Small intestine (tissue), 7 donors: ENCODE measurements around the gene CDH23. TPM values are rescaled to one million over a fixed set of nuclear protein-coding genes. Genes with fewer than 3 reads are reported as not detected.
A peak's percentile ranks its signal among the peaks of the same experiment; 100 is the strongest.

ENCODE experiments used
- DNase-seq, 2 donors: peaks; one replicate each; pipeline versions ENCODE4 v3.0.0 to v3.0.0-alpha.2; 2013
- FAIRE-seq: peaks from 2 replicates; lab custom pipeline; 2012; peaks lifted over from hg19 to GRCh38; lab: Jason Lieb, UNC
- H3K27ac ChIP-seq, 3 donors: one replicate each; pipeline ENCODE4 v1.5.1; 2013; ENCODE audit warnings: low read length in 2 of 3, mild to moderate bottlenecking in 2 of 3, control low read depth in 1 of 3, inconsistent platforms in 1 of 3, low read depth in 1 of 3, moderate library complexity in 1 of 3
- H3K27me3 ChIP-seq, 3 donors: one replicate each; pipeline ENCODE4 v1.6.1; 2013; ENCODE audit warnings: low read length in 3 of 3, inconsistent platforms in 1 of 3; ENCODE audit not compliant: control insufficient read depth in 3 of 3, insufficient read depth in 3 of 3
- H3K36me3 ChIP-seq, 3 donors: one replicate each; pipeline ENCODE4 v1.6.1; 2013; ENCODE audit warnings: low read length in 3 of 3, inconsistent platforms in 1 of 3, low read depth in 1 of 3, mild to moderate bottlenecking in 1 of 3, moderate library complexity in 1 of 3; ENCODE audit not compliant: control insufficient read depth in 3 of 3, insufficient read depth in 2 of 3
- H3K4me1 ChIP-seq, 3 donors: one replicate each; pipeline ENCODE4 v1.6.1; 2013; ENCODE audit warnings: low read length in 2 of 3, inconsistent platforms in 1 of 3, low read depth in 1 of 3, mild to moderate bottlenecking in 1 of 3, moderate library complexity in 1 of 3; ENCODE audit not compliant: control insufficient read depth in 3 of 3, insufficient read depth in 2 of 3
- H3K4me3 ChIP-seq, 3 donors: one replicate each; pipeline ENCODE4 v1.5.1; 2013; ENCODE audit warnings: low read length in 3 of 3, control low read depth in 1 of 3, inconsistent platforms in 1 of 3, low read depth in 1 of 3, mild to moderate bottlenecking in 1 of 3, moderate library complexity in 1 of 3
- H3K9me3 ChIP-seq, 2 donors: one replicate each; pipeline ENCODE4 v1.6.1; 2013; ENCODE audit warnings: low read depth in 1 of 2, low read length in 1 of 2; ENCODE audit not compliant: control insufficient read depth in 2 of 2, insufficient read depth in 1 of 2
- WGBS, 3 donors: extraction: QIAGEN DNeasy Blood & Tissue Kit; methylation state at CpG; one replicate each; pipeline ENCODE4 v1.1.7; 2013; 5-methylcytosine and 5-hydroxymethylcytosine counted together
- polyA plus RNA-seq, 4 donors: library from polyadenylated mRNA; stranded (reverse) in 3 of 4; unstranded in 1 of 4; fragments of 200-250 nt in 3 of 4; fragments of 120-200 nt in 1 of 4; gene quantifications; one replicate each; pipeline versions ENCODE4 v1.2.1 to v1.2.3, GENCODE V29; 2013
- donor health status: healthy with polysubstance abuse.
- donor health status: control.
- donor health status: control.
- donor health status: Bipolar disorder and iron deficiency.
- donor health status: healthy.

The CDH23 gene
- polyA plus RNA-seq, 4 donors = 0.89 to 2.5 (median 1.6) TPM

DNA sequence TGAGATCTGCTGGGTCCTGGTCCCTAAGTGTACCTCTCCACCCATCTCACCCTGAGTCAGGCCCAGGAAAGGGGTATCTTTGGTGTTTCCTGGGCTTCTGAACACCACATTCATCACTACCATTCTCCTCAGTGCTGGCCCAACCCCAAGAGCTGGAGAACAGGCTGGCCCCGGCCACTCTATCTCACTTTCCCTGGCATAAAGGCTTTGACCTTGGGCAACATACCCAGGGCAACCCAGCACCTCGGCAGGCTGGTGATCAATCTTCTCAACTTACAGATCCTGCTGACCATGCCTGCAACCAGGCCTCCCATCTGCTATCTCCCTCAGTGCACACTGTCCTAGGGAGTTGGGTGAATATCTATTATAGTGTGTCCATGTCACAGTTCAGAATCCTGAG, 374.5 kb downstream of the CDH23 start:
- Histone ChIP-seq H3K4me3 (peak overlapping the region in 1 of 3 donors; percentile 98), H3K9me3 (no peaks in the 10 kb centered on the region), H3K27ac (peak overlapping the region in 2 of 3 donors; percentile 79 to 98), H3K27me3 (no peaks in the 10 kb centered on the region), H3K4me1 (peaks cover 16 to 76% (median 27%) of the 10 kb centered on the region in 3 donors), H3K36me3 (peaks cover 0 to 24% (median 0%) of the 10 kb centered on the region in 3 donors)
- no peak for DNase-seq
- no peak for FAIRE-seq
- WGBS, 3 donors = 21 to 40% (median 26%) methylated on average over 2 of the region's 2 CpGs

DNA sequence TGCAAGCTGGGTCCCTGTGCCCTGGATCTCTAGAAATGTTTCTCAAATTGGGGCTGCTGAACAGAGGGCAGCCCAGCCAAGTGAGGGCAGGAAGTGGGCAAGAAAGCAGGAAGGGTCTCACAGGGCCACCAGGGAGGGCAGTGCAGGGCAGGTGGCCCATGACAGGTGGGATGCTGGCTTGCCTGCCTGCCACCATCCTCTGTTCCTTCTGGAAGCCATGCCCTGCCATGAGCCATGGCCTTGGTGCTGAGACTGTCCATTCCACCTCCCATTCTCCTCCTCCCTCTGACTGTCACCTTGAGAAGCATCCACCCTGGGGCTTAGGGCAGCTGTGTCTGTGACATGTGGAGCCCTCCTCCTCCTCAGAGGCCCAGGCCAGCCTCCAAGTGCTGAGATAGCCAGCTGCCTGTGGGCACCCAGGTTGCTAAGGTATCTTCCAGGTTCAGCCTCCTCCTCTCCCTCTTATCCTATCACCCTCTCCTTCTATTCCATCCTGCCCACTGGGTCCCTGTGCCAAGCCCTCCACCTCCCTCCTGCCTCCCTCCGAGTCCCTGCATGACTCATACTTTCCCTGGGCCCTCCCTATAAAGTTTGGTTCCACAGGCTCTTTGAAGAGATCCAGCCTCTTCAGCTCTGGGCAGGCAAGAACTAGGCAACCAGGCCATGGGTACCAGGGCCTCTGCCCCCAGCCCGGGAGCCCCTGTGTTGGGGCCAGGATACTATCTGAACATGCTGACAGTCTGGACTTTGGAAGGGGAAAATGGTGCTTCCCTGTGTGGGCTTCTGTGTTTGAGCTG, 375.3 kb downstream of the CDH23 start:
- no peaks in the 10 kb centered on the region for H3K27me3 ChIP-seq
- peaks cover 0 to 24% (median 0%) of the 10 kb centered on the region in 3 donors for H3K36me3 ChIP-seq
- WGBS, 3 donors = 3 to 23% (median 10%) methylated on average over 2 of the region's 2 CpGs
- FAIRE-seq (no peak), DNase-seq (peak; percentile 65 to 80)
- H3K27ac ChIP-seq = peak overlapping the region; percentile 63 to 98 (median 79)
- peaks cover 14 to 68% (median 27%) of the 10 kb centered on the region in 3 donors for H3K4me1 ChIP-seq
- peak overlapping the region; percentile 84 to 98 (median 90) for H3K4me3 ChIP-seq
- H3K9me3 ChIP-seq = no peaks in the 10 kb centered on the region

DNA sequence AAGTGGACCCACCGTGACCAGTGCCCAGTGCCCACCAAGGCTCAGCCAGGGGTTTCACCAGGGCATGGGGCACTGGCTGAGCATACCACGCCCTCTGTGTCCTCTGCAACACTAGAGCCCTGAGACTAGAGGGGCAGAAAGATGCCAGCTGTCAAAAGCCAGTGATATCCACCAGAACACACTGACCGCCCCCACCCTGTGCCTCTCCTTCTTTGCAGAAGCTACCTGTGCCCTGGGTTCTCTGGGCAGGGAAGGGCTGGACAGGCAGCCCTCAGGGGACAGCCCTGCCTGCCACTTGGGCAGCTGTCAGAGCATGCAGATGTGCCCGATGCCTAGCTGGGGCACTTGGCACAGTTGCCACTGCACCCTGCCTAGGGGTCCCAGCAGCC, 376.1 kb downstream of the CDH23 start:
- no peak for DNase-seq
- H3K4me1 ChIP-seq = peaks cover 14 to 60% (median 23%) of the 10 kb centered on the region in 3 donors
- peaks cover 0 to 22% (median 0%) of the 10 kb centered on the region in 3 donors for H3K36me3 ChIP-seq
- 24 to 36% (median 29%) methylated on average over 4 of the region's 4 CpGs for WGBS, 3 donors
- no peaks in the 10 kb centered on the region for H3K27me3 ChIP-seq
- H3K9me3 ChIP-seq = peaks cover 0 to 6% of the 10 kb centered on the region in 2 donors
- peak overlapping the region; percentile 63 to 98 (median 79) for H3K27ac ChIP-seq
- no peak for FAIRE-seq
- peak overlapping the region; percentile 84 to 98 (median 90) for H3K4me3 ChIP-seq

DNA sequence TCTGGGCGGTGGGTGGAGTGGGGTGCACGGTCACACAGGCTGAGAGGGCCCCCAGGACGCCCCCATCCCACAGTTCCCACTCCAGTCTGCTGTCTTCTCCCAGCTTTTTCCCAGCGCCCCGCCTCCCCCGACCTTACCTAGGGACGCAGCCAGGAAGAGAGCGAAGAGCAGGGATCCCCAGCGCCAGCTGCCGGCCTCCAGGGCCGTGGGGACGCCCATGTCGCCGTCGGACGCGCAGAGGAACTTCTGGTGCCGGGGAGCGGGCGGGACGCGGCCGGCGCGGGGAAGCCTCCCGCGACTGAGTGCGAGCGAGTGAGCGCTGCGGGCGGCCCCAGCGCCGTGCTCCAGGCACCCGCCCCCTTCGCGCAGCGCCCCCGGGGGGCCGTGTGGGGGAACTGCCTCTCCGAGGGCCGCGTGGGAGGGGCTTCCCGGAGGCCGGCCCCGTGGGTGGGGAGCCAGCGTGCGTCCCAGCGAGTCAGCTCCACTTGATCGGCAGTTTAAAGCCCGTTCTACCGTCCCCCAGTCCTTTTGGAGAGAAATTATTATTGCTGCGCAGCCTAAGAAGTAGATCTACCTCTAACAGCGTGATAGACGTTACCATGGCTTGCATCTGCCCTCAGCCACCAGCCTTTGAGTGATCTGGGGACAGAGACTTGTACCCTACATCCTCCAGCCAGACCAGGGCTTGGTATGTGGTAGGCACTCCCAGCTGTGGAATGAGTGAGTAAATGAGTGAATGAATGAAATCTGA, 376.7 kb downstream of the CDH23 start, which contains the start of gene VSIR:
Gene VSIR (minus strand): TSS at position 300 of the 751 bp plus-strand sequence. CDS start 81 bp downstream, at position 219.
- no peak for FAIRE-seq

DNA sequence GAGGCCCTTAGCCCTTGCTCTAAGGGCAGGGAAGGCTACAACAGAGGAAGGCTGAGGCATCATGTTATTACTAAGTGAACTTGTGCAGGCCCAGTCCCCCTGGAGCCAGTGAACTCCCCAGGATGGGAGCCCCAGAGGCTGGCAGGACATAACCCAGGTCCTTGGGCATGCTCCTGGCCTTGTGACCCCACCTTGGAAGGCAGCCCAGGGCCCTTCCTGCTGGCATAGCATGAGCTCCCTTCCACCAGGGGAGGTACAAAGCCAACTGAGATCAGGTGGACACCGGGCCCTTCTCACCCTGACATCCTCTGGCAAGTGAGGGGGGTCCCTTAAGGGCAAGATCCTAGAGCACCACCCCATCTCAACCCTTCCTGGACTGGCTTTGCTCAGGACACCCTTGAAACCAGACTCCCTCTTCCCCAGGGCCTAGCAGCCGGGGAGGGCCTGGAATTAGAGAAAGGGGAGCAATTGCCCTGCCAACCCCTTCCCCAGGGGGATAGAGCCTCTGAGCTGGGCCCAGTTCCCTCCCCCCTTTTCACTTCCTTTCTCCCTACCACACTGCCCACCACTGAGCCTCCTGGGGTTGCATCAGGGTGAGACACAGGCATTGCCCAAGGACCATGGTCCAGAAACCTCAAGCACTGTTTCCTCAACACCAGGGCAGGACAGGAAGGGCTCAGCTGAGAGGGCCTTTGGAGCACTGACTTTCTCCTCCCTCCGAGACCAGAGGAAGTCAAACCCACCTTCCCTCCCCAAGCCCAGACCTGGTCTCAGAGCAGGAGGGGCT, 378.4 kb downstream of the CDH23 start:
- Histone ChIP-seq H3K27me3 (no peaks in the 10 kb centered on the region), H3K36me3 (peaks cover 0 to 17% (median 0%) of the 10 kb centered on the region in 3 donors), H3K4me3 (no peak overlapping the region), H3K9me3 (peaks cover 0 to 6% of the 10 kb centered on the region in 2 donors), H3K27ac (peak overlapping the region in 1 of 3 donors; percentile 12), H3K4me1 (peaks cover 11 to 43% (median 12%) of the 10 kb centered on the region in 3 donors)
- no peak for FAIRE-seq
- no peak for DNase-seq
- WGBS, 3 donors = 60 to 83% (median 76%) methylated on average over 3 of the region's 3 CpGs

More for the DNA sequence above, 376.7 kb downstream of the CDH23 start, which contains the start of gene VSIR:
- peaks cover 0 to 6% of the 10 kb centered on the region in 2 donors for H3K9me3 ChIP-seq
- H3K27ac ChIP-seq = peak within 1 kb of the TSS; percentile 63 to 98 (median 79)
- H3K4me1 ChIP-seq = peaks cover 14 to 56% (median 22%) of the 10 kb centered on the region in 3 donors
- peak within 1 kb of the TSS; percentile 84 to 98 (median 90) for H3K4me3 ChIP-seq
- DNase-seq = peak; percentile 89 to 96
- 0 to 3% (median 1%) methylated on average over 35 to 55 of the region's 55 CpGs for WGBS, 3 donors
- no peaks in the 10 kb centered on the region for H3K27me3 ChIP-seq
- H3K36me3 ChIP-seq = peaks cover 0 to 22% (median 0%) of the 10 kb centered on the region in 3 donors

DNA sequence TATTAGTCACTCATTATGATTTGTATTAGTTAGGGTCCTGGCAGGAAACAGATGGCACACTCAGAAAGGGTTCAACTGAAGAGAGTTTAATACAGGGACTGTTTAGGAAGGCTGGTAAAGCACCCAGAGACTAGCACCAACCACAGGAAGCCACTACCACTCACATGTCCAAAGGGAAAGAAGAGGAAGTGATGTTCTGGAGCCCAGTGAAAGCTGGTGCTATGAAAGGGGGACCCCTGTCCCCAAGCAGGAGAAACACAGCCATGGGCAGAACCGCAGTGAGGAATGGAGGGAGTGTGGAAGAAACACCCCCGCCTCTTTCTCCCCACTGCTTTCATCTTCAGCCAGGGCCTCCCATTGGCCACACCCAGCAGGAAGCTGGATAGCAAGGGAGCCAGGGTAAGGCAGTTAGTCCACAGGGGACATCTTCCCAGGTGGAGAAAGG, 379.8 kb downstream of the CDH23 start:
- Histone ChIP-seq H3K27ac (no peak overlapping the region), H3K36me3 (peaks cover 0 to 6% (median 0%) of the 10 kb centered on the region in 3 donors), H3K9me3 (peaks cover 0 to 6% of the 10 kb centered on the region in 2 donors), H3K27me3 (no peaks in the 10 kb centered on the region), H3K4me3 (no peak overlapping the region), H3K4me1 (peaks cover 4 to 30% (median 5%) of the 10 kb centered on the region in 3 donors)
- peak in 1 of 2 donors; percentile 55 for DNase-seq
- 25 to 66% (median 46%) methylated on average over 2 of the region's 2 CpGs for WGBS, 3 donors
- FAIRE-seq = no peak

DNA sequence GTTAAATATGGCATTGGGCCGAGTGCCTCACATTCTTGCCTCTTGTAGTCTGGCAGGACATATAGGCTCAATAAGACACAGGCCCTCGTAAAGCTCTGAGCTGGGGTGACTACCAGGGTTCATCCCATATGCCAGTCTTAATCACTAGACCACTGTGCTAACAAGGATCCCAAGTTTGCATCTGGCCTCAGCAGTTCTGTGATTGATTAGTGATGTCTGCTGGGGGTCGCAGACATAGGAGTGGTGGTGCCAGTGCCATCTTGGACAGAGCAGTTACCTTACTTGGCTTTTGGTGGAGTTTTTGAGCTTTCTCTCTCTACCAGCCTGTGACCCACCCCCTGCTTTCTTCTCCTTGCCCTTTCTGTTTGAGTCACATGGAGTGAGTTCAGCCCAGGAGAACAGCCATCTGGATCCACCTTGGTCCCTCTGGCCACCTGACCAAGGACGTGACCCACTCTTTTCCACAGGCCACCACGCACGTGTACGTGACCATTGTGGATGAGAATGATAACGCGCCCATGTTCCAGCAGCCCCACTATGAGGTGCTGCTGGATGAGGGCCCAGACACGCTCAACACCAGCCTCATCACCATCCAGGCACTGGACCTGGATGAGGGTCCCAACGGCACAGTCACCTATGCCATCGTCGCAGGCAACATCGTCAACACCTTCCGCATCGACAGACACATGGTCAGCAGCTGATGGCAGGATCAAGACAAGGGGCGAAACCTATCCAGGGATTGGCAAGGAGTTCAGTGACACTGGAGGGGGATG, 380.7 kb downstream of the CDH23 start:
- Histone ChIP-seq H3K27ac (no peak overlapping the region), H3K4me1 (peaks cover 0 to 21% (median 5%) of the 10 kb centered on the region in 3 donors), H3K36me3 (peaks cover 0 to under 1% (median 0%) of the 10 kb centered on the region in 3 donors), H3K4me3 (no peak overlapping the region), H3K27me3 (no peaks in the 10 kb centered on the region), H3K9me3 (peaks cover 0 to 6% of the 10 kb centered on the region in 2 donors)
- no peak for FAIRE-seq
- no peak for DNase-seq
- 97 to 98% (median 97%) methylated on average over 17 of the region's 17 CpGs for WGBS, 3 donors
